AG10803 (cell line): Measurements from ENCODE around the gene PDHA2.

Experiments
- DNase-seq: peaks from one replicate; pipeline ENCODE4 v3.0.0; 2010; ENCODE audit warnings: low read depth
- H3K4me3 ChIP-seq: 2 replicates; pipeline ENCODE4 v1.5.1; 2011; ENCODE audit warnings: mild to moderate bottlenecking, low read length, control low read depth
- TF ChIP-seq, protein P1 (sequence below): conservative IDR thresholded peaks from 2 replicates; pipeline ENCODE4 v1.5.1; 2011; ENCODE audit warnings: mild to moderate bottlenecking, low read length, control low read depth, inconsistent platforms

PDHA2 gene

DNA sequence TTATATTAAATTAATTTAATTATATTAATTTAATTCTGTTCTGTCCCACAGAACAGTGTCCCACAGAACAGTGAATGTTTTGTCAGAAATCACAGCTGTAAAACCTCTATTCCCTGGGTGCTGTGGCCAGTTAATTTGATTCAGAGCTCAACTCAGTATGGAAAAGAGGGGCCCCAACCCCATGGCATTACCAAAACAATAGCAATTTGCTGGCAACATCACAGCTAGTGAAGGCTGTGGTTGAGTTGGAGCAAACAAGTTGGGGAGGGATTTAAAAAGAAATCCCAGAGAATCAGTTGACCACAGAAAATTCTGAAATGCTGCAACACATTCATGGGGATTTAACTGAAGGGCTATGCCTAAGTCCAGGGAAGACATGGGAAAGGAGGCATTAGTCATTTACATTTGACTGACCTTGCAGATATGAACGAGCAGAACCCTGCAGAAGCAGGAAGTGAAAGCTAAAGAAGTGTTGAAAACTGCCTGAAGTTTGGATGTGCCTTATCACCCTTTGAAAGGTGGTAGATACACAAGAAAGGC is 30.1 kb downstream of the PDHA2 start:
- TF ChIP-seq, protein P1, sequence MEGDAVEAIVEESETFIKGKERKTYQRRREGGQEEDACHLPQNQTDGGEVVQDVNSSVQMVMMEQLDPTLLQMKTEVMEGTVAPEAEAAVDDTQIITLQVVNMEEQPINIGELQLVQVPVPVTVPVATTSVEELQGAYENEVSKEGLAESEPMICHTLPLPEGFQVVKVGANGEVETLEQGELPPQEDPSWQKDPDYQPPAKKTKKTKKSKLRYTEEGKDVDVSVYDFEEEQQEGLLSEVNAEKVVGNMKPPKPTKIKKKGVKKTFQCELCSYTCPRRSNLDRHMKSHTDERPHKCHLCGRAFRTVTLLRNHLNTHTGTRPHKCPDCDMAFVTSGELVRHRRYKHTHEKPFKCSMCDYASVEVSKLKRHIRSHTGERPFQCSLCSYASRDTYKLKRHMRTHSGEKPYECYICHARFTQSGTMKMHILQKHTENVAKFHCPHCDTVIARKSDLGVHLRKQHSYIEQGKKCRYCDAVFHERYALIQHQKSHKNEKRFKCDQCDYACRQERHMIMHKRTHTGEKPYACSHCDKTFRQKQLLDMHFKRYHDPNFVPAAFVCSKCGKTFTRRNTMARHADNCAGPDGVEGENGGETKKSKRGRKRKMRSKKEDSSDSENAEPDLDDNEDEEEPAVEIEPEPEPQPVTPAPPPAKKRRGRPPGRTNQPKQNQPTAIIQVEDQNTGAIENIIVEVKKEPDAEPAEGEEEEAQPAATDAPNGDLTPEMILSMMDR = no peak
- no peak for DNase-seq
- no peak overlapping the region for H3K4me3 ChIP-seq

DNA sequence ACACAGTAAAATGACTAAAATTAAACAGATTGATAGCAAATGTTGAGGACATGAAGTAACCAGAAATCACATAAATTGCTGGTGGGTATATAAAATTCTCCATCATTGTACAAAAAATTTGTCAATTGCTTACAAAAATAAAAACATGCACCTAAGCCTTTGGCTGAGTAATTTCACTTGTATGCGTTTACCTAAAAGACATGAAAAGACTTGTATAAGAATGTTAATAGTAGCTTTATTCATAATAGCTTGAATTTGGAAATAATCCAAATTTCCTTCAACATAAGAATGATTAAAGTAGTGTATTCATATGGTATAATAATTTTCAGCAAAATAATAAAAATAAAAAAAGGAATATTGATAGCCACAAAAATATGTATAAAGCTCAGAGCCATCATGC is 37.7 kb downstream of the PDHA2 start:
- TF ChIP-seq, protein P1 = no peak
- H3K4me3 ChIP-seq = no peak overlapping the region
- no peak for DNase-seq

DNA sequence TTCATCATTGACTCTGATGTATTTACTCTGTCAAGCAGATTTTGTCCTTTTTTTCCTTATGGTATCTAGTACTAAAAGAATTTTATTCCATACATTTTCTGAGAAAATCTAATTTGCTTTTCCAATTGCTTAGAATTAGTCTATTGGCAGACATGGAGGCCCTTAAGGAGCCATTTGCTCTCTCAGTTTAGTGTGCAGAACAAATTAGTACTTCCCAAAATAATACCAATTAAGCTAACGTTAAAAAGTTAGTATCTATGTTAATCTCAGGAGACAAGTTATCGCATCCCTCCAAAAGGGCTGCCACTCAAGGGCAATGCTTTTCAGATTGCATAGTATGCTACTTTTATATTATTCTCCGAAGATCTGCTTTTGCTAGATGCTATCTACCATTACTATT is 47.7 kb downstream of the PDHA2 start:
- TF ChIP-seq, protein P1 = no peak
- DNase-seq = no peak
- H3K4me3 ChIP-seq = no peak overlapping the region

DNA sequence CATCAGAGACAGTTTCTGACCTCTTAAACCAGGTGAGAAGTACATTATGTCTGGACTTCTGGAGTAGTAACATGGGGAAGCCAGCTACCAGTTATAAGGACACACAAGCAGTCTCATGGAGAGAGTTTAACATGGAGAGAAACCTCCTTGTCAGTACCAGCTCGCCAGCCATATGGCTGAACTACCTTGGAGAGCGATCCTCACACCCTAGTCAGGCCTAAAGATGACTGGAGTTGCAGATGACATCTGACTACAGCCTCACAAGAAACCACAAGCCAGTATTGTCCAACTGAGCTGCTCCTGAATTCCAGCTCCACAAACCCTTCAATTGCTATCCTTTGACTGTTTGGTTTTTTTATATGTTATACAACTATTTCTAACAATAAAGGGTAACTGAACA is 49.8 kb downstream of the PDHA2 start:
- no peak overlapping the region for H3K4me3 ChIP-seq
- TF ChIP-seq, protein P1 = no peak
- DNase-seq = no peak
